K562 (cell line): ENCODE results near the gene TEAD4. TPM values are rescaled to one million over a fixed set of nuclear protein-coding genes. Genes with fewer than 3 reads are reported as not detected.

Experiments used
- ATF3 ChIP-seq, 2 experiments: fragments of 450-650 bp in 1 of 2; sonication (generic) in 1 of 2; formaldehyde crosslinking in 1 of 2; IDR thresholded peaks in 1 of 2; conservative IDR thresholded peaks in 1 of 2; 2 replicates each; pipeline versions ENCODE4 v1.6.1 to v1.8.1; 2016 to 2023; ENCODE audit warnings: mild to moderate bottlenecking in 2 of 2, moderate library complexity in 2 of 2, inconsistent platforms in 1 of 2, missing genetic modification reagents in 1 of 2
- C11orf30 ChIP-seq: fragments of 450-650 bp; IDR thresholded peaks from 2 replicates; pipeline ENCODE4 v1.6.1; 2016; ENCODE audit warnings: low read depth, mild to moderate bottlenecking
- CBFA2T3 ChIP-seq: fragments of 450-650 bp; IDR thresholded peaks from 2 replicates; pipeline ENCODE4 v1.6.1; 2017
- CGGBP1 ChIP-seq: fragments of 250-450 bp; sonication (Bioruptor Pico); IDR thresholded peaks from 2 replicates; pipeline ENCODE4 v1.9.0; 2021; ENCODE audit warnings: mild to moderate bottlenecking
- CTBP1 ChIP-seq: fragments of 450-650 bp; IDR thresholded peaks from 2 replicates; pipeline ENCODE4 v1.6.1; 2016; ENCODE audit warnings: borderline replicate concordance
- EGR1 ChIP-seq: fragments of 450-650 bp; conservative IDR thresholded peaks from 2 replicates; pipeline ENCODE4 v1.6.1; 2017; ENCODE audit warnings: mild to moderate bottlenecking
- MCM5 ChIP-seq: fragments of 450-650 bp; IDR thresholded peaks from 2 replicates; pipeline ENCODE4 v1.6.1; 2016; ENCODE audit warnings: low read depth
- RAD21 ChIP-seq, 2 experiments: fragments of 250-450 bp in 1 of 2; fragments of 450-650 bp in 1 of 2; sonication (Bioruptor Pico) in 1 of 2; formaldehyde crosslinking in 1 of 2; IDR thresholded peaks in 1 of 2; conservative IDR thresholded peaks in 1 of 2; 2 replicates each; pipeline versions ENCODE4 v1.4.0 to v1.8.0; 2020 to 2022; ENCODE audit warnings: mild to moderate bottlenecking in 2 of 2, moderate library complexity in 1 of 2
- TCF7 ChIP-seq: sonication (generic); IDR thresholded peaks from 2 replicates; pipeline ENCODE4 v1.6.1; 2016; ENCODE audit warnings: antibody characterized with exemption, borderline replicate concordance
- TFAP4 ChIP-seq: sonication (generic); formaldehyde crosslinking; IDR thresholded peaks from 2 replicates; pipeline ENCODE4 v1.8.0; 2022; ENCODE audit warnings: missing genetic modification reagents, mild to moderate bottlenecking, moderate library complexity, borderline replicate concordance
- YBX1 ChIP-seq: fragments of 450-650 bp; IDR thresholded peaks from 2 replicates; pipeline ENCODE4 v1.7.1; 2016; ENCODE audit warnings: mild to moderate bottlenecking
- ZNF551 ChIP-seq: fragments of 250-450 bp; sonication (Bioruptor Pico); IDR thresholded peaks from 2 replicates; pipeline ENCODE4 v1.5.0; 2021; ENCODE audit warnings: mild to moderate bottlenecking, moderate library complexity
- polyA plus RNA-seq, 8 experiments: library from polyadenylated mRNA; depleted of rRNA in 4 of 8; stranded (reverse) in 5 of 8; unstranded in 3 of 8; fragments of >200 nt; fragmentation: Nextera tagmentation in 2 of 8; fragmentation: Illumina TruSeq in 1 of 8; extraction: Ambion mirVana in 2 of 8; extraction: Trizol in 1 of 8; gene quantifications; 2 replicates each; pipeline versions ENCODE4 v1.2.1 to v1.2.3, GENCODE V29; 2011 to 2014; ENCODE audit warnings: inconsistent platforms in 1 of 8, missing spikeins in 1 of 8
- total RNA-seq, 7 experiments: library from RNA; depleted of rRNA in 6 of 7; stranded (reverse); fragments of >200 nt in 6 of 7; fragmentation: Illumina TruSeq in 2 of 7; extraction: Trizol in 2 of 7; gene quantifications; 2 replicates each; pipeline versions ENCODE4 v1.2.1 to v1.2.3, GENCODE V29; 2011 to 2021; ENCODE audit warnings: low replicate concordance in 1 of 7

TEAD4 gene
- total and polyA plus RNA-seq, 9 of the 15 experiments (the other 6 are each of a cell fraction or from before 2014, with no cell fraction given), result 0.82 to 40.0 (median 17.0) TPM

- TF ChIP-seq RAD21 (CRISPR knock-in tag; conservative IDR thresholded peaks at IDR 0.05 in 1 of 2, IDR thresholded peaks at IDR 0.05 in 1 of 2), result no peak
- no peak for TF ChIP-seq YBX1
- no peak for TF ChIP-seq ZNF551 (CRISPR knock-in tag)
- TF ChIP-seq EGR1, result no peak
- TF ChIP-seq TCF7, result no peak
- no peak for TF ChIP-seq C11orf30
- TF ChIP-seq TFAP4 (CRISPR knock-in tag), result no peak
- TF ChIP-seq CGGBP1, result no peak
- TF ChIP-seq ATF3 (IDR thresholded peaks at IDR 0.05), result no peak
- TF ChIP-seq ATF3 (CRISPR knock-in tag; conservative IDR thresholded peaks at IDR 0.05), result no peak
- no peak for TF ChIP-seq CTBP1
- TF ChIP-seq CBFA2T3, result no peak
- TF ChIP-seq MCM5, result no peak
These were observed 111.9 kb downstream of the TEAD4 start (continued) for GRCh38 chr12:3071107-3071506.
